ENCODE measurements around the gene KIF22. TPM values are rescaled to one million over a fixed set of nuclear protein-coding genes. Genes with fewer than 3 reads are reported as not detected.
"Not testable (repeated sequence)": the region's sequence is repeated elsewhere in the genome, so short reads cannot be mapped to it uniquely, and the experiment has no call there.

Gene KIF22
- total RNA-seq, 1 donor from 2014 or later, result 14.3 TPM

- Histone ChIP-seq H3K36me3 (ENCODE audit: insufficient read depth, low read length) (no peaks in the 10 kb centered on the region), H3K27ac (ENCODE audit: low read depth, low read length) (no peak overlapping the region), H2AFZ (ENCODE audit: low read depth, low read length) (no peak overlapping the region), H3K4me3 (ENCODE audit: insufficient read depth, low read depth, low read length) (no peak overlapping the region), H3K4me2 (ENCODE audit: low read length) (no peak overlapping the region), H3K9me3 (ENCODE audit: insufficient read depth, low read depth, low read length) (no peaks in the 10 kb centered on the region), H3K79me2 (ENCODE audit: insufficient read depth, low read length) (no peaks in the 10 kb centered on the region), H3K9ac (ENCODE audit: low read length) (no peak overlapping the region), H3K4me1 (ENCODE audit: insufficient read depth, low read length) (no peaks in the 10 kb centered on the region), H3K27me3 (ENCODE audit: insufficient read depth, low read length) (peaks cover 3% of the 10 kb centered on the region), H4K20me1 (ENCODE audit: insufficient read depth, low read length) (no peaks in the 10 kb centered on the region)
- H3K36me3 Mint-ChIP-seq (ENCODE audit: low read depth, unreplicated experiment), result no peaks in the 10 kb centered on the region
- TF ChIP-seq EZH2 (IDR thresholded peaks at IDR 0.05; ENCODE audit: insufficient read depth, low read length) (no peak), CTCF (IDR thresholded peaks at IDR 0.05; ENCODE audit: insufficient read depth, low read depth, low read length) (no peak)
- H3K27ac Mint-ChIP-seq (ENCODE audit: unreplicated experiment), result no peak overlapping the region
- no peaks in the 10 kb centered on the region for H3K9me3 Mint-ChIP-seq (ENCODE audit: unreplicated experiment)
- H3K27me3 Mint-ChIP-seq (ENCODE audit: low read depth, unreplicated experiment), result peaks cover 5% of the 10 kb centered on the region
- no peak overlapping the region for H3K4me3 Mint-ChIP-seq (ENCODE audit: unreplicated experiment)
- FAIRE-seq, result no peak
- no peak for DNase-seq (ENCODE audit: low read depth)
- no peaks in the 10 kb centered on the region for H3K4me1 Mint-ChIP-seq (ENCODE audit: low read depth, unreplicated experiment)
Measured at GRCh38 chr16:29747947-29748759, 42.4 kb upstream of the KIF22 start.

GRCh38 chr16:29748760-29749149 is 41.8 kb upstream of the KIF22 start:
- H3K27me3 ChIP-seq (ENCODE audit: insufficient read depth, low read length), result not testable (repeated sequence)

GRCh38 chr16:29753516-29753915 is 37.0 kb upstream of the KIF22 start:
- Mint-ChIP-seq H3K9me3 (ENCODE audit: unreplicated experiment) (no peaks in the 10 kb centered on the region), H3K36me3 (ENCODE audit: low read depth, unreplicated experiment) (no peaks in the 10 kb centered on the region), H3K27me3 (ENCODE audit: low read depth, unreplicated experiment) (peaks cover 3% of the 10 kb centered on the region), H3K4me3 (ENCODE audit: unreplicated experiment) (no peak overlapping the region), H3K27ac (ENCODE audit: unreplicated experiment) (no peak overlapping the region), H3K4me1 (ENCODE audit: low read depth, unreplicated experiment) (peaks cover 4% of the 10 kb centered on the region)
- H3K79me2 ChIP-seq (ENCODE audit: insufficient read depth, low read length), result no peaks in the 10 kb centered on the region
- no peaks in the 10 kb centered on the region for H3K36me3 ChIP-seq (ENCODE audit: insufficient read depth, low read length)
- H2AFZ ChIP-seq (ENCODE audit: low read depth, low read length), result no peak overlapping the region
- no peak overlapping the region for H3K9ac ChIP-seq (ENCODE audit: low read length)
- FAIRE-seq, result no peak
- no peaks in the 10 kb centered on the region for H4K20me1 ChIP-seq (ENCODE audit: insufficient read depth, low read length)
- no peak for DNase-seq (ENCODE audit: low read depth)
- H3K9me3 ChIP-seq (ENCODE audit: insufficient read depth, low read depth, low read length), result no peaks in the 10 kb centered on the region
- no peak overlapping the region for H3K4me3 ChIP-seq (ENCODE audit: insufficient read depth, low read depth, low read length)
- no peak overlapping the region for H3K27ac ChIP-seq (ENCODE audit: low read depth, low read length)
- no peaks in the 10 kb centered on the region for H3K4me1 ChIP-seq (ENCODE audit: insufficient read depth, low read length)
- no peak for TF ChIP-seq EZH2 (IDR thresholded peaks at IDR 0.05; ENCODE audit: insufficient read depth, low read length)
- TF ChIP-seq CTCF (IDR thresholded peaks at IDR 0.05; ENCODE audit: insufficient read depth, low read depth, low read length), result no peak
- no peak overlapping the region for H3K4me2 ChIP-seq (ENCODE audit: low read length)
- H3K27me3 ChIP-seq (ENCODE audit: insufficient read depth, low read length), result no peaks in the 10 kb centered on the region

More at GRCh38 chr16:29748760-29749149, 41.8 kb upstream of the KIF22 start:
- H3K79me2 ChIP-seq (ENCODE audit: insufficient read depth, low read length); FAIRE-seq; H3K4me3 ChIP-seq (ENCODE audit: insufficient read depth, low read depth, low read length); H3K27ac Mint-ChIP-seq (ENCODE audit: unreplicated experiment); H3K9me3 Mint-ChIP-seq (ENCODE audit: unreplicated experiment); H3K4me1 Mint-ChIP-seq (ENCODE audit: low read depth, unreplicated experiment); H2AFZ ChIP-seq (ENCODE audit: low read depth, low read length); H3K9ac ChIP-seq (ENCODE audit: low read length); H3K36me3 ChIP-seq (ENCODE audit: insufficient read depth, low read length); H3K4me1 ChIP-seq (ENCODE audit: insufficient read depth, low read length); H3K27ac ChIP-seq (ENCODE audit: low read depth, low read length); H3K4me3 Mint-ChIP-seq (ENCODE audit: unreplicated experiment); H4K20me1 ChIP-seq (ENCODE audit: insufficient read depth, low read length); H3K27me3 Mint-ChIP-seq (ENCODE audit: low read depth, unreplicated experiment); H3K9me3 ChIP-seq (ENCODE audit: insufficient read depth, low read depth, low read length); H3K36me3 Mint-ChIP-seq (ENCODE audit: low read depth, unreplicated experiment); DNase-seq (ENCODE audit: low read depth); H3K4me2 ChIP-seq (ENCODE audit: low read length): not testable (repeated sequence)

Measured in astrocyte (in vitro differentiated cells and primary cell).